Measurements from ENCODE around the gene MRPS2.

DNA sequence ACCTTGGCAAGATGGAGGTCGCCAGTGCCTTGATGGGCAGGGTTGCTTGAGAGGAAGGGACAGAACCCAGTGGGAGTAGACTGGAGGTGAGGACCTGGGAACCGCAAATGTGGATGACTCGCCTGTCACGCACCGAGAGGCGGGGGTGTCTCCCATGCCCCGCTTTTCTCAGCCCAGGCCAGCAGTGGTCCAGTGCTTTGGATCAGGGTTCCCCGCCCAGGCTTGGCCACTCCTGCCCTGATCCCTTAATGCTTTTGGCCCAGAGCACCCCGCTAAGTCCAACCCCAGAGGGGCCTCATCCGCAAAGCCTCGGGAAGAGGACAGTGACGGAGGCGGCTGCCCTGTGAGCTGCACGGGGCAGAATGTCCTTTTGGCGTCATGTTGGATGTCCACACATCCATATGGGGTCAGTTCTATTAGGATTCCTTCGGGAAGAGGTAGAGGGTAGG is 2.4 kb downstream of the MRPS2 start:
- TF ChIP-seq, protein P1, sequence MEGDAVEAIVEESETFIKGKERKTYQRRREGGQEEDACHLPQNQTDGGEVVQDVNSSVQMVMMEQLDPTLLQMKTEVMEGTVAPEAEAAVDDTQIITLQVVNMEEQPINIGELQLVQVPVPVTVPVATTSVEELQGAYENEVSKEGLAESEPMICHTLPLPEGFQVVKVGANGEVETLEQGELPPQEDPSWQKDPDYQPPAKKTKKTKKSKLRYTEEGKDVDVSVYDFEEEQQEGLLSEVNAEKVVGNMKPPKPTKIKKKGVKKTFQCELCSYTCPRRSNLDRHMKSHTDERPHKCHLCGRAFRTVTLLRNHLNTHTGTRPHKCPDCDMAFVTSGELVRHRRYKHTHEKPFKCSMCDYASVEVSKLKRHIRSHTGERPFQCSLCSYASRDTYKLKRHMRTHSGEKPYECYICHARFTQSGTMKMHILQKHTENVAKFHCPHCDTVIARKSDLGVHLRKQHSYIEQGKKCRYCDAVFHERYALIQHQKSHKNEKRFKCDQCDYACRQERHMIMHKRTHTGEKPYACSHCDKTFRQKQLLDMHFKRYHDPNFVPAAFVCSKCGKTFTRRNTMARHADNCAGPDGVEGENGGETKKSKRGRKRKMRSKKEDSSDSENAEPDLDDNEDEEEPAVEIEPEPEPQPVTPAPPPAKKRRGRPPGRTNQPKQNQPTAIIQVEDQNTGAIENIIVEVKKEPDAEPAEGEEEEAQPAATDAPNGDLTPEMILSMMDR (conservative IDR thresholded peaks at IDR 0.05; ENCODE audit: low read depth in 2 of 2): no peak
- TF ChIP-seq EZH2phosphoT487 (IDR thresholded peaks at IDR 0.05; ENCODE audit: unreplicated experiment): no peak
- no peak for TF ChIP-seq POLR2AphosphoS5 (IDR thresholded peaks at IDR 0.05; ENCODE audit: low read depth)
- no peak for TF ChIP-seq EZH2 (IDR thresholded peaks at IDR 0.05; ENCODE audit: low read depth, unreplicated experiment)
- TF ChIP-seq, protein P2, sequence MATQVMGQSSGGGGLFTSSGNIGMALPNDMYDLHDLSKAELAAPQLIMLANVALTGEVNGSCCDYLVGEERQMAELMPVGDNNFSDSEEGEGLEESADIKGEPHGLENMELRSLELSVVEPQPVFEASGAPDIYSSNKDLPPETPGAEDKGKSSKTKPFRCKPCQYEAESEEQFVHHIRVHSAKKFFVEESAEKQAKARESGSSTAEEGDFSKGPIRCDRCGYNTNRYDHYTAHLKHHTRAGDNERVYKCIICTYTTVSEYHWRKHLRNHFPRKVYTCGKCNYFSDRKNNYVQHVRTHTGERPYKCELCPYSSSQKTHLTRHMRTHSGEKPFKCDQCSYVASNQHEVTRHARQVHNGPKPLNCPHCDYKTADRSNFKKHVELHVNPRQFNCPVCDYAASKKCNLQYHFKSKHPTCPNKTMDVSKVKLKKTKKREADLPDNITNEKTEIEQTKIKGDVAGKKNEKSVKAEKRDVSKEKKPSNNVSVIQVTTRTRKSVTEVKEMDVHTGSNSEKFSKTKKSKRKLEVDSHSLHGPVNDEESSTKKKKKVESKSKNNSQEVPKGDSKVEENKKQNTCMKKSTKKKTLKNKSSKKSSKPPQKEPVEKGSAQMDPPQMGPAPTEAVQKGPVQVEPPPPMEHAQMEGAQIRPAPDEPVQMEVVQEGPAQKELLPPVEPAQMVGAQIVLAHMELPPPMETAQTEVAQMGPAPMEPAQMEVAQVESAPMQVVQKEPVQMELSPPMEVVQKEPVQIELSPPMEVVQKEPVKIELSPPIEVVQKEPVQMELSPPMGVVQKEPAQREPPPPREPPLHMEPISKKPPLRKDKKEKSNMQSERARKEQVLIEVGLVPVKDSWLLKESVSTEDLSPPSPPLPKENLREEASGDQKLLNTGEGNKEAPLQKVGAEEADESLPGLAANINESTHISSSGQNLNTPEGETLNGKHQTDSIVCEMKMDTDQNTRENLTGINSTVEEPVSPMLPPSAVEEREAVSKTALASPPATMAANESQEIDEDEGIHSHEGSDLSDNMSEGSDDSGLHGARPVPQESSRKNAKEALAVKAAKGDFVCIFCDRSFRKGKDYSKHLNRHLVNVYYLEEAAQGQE (IDR thresholded peaks at IDR 0.05; ENCODE audit: unreplicated experiment): no peak
- no peak for TF ChIP-seq NANOG (IDR thresholded peaks at IDR 0.05; ENCODE audit: borderline replicate concordance)
- no peak for TF ChIP-seq JUNB (IDR thresholded peaks at IDR 0.05; ENCODE audit: unreplicated experiment)
- no peak for TF ChIP-seq STAT1 (IDR thresholded peaks at IDR 0.05; ENCODE audit: unreplicated experiment)
- TF ChIP-seq, protein P3, sequence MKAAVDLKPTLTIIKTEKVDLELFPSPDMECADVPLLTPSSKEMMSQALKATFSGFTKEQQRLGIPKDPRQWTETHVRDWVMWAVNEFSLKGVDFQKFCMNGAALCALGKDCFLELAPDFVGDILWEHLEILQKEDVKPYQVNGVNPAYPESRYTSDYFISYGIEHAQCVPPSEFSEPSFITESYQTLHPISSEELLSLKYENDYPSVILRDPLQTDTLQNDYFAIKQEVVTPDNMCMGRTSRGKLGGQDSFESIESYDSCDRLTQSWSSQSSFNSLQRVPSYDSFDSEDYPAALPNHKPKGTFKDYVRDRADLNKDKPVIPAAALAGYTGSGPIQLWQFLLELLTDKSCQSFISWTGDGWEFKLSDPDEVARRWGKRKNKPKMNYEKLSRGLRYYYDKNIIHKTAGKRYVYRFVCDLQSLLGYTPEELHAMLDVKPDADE (IDR thresholded peaks at IDR 0.05): no peak
- TF ChIP-seq CREB1 (CRISPR knock-in tag; IDR thresholded peaks at IDR 0.05; ENCODE audit: low read depth): no peak
- no peak for TF ChIP-seq ZNF114 (CRISPR knock-in tag; IDR thresholded peaks at IDR 0.05)
